Breast epithelium (tissue), 3 donors: ENCODE results near the gene ATG3.

Experiments used
- CTCF ChIP-seq, 3 donors: fragments of 450-650 bp; IDR thresholded peaks; one replicate each; pipeline ENCODE4 v1.5.1; 2016 to 2017; ENCODE audit warnings: antibody characterized with exemption in 3 of 3, mild to moderate bottlenecking in 3 of 3, moderate library complexity in 3 of 3
- POLR2AphosphoS5 ChIP-seq, 3 donors: sonication (generic); formaldehyde crosslinking; IDR thresholded peaks; one replicate each; pipeline ENCODE4 v1.6.1; 2017; ENCODE audit warnings: antibody characterized with exemption in 3 of 3

GRCh38 chr3:112508261-112508660, 53.5 kb downstream of the ATG3 start:
- TF ChIP-seq CTCF (IDR thresholded peaks at IDR 0.05) (no peak), POLR2AphosphoS5 (IDR thresholded peaks at IDR 0.05) (no peak)
